Testis (tissue), 2 donors: ENCODE data around the gene CCSER2.

Experiments
- CTCF ChIP-seq, 3 experiments: fragments of 450-650 bp in 2 of 3; fragments of 200-600 bp in 1 of 3; sonication (generic) in 1 of 3; IDR thresholded peaks; one replicate each; pipeline ENCODE4 v1.5.1; 2016 to 2019; ENCODE audit warnings: antibody characterized with exemption in 3 of 3, mild to moderate bottlenecking in 2 of 3, moderate library complexity in 1 of 3
- POLR2A ChIP-seq: fragments of 450-650 bp; IDR thresholded peaks from one replicate; pipeline ENCODE4 v1.6.1; 2017; ENCODE audit warnings: antibody characterized with exemption, mild to moderate bottlenecking, moderate library complexity

- TF ChIP-seq CTCF (IDR thresholded peaks at IDR 0.05) (no peak), POLR2A (no peak)
Measured at GRCh38 chr10:84343831-84344230, 15.4 kb downstream of the CCSER2 start.
